ENCODE results near the gene HECTD4. TPM values are rescaled to one million over a fixed set of nuclear protein-coding genes. Genes with fewer than 3 reads are reported as not detected.

HECTD4 gene
- total RNA-seq, 4 donors from 2014 or later: 15.9 to 72.9 (median 45.2) TPM

GRCh38 chr12:112122823-112123690 lies 259.2 kb downstream of the HECTD4 start:
- no peak for DNase-seq
- Histone ChIP-seq H3K27ac (peak overlapping the region; percentile 66 to 71), H3K9me3 (no peaks in the 10 kb centered on the region), H3K4me3 (no peak overlapping the region), H3K27me3 (no peaks in the 10 kb centered on the region), H3K4me1 (peaks cover 0 to 15% of the 10 kb centered on the region in 2 donors), H3K36me3 (no peaks in the 10 kb centered on the region)
- intact Hi-C loops (cut with DNase I; ENCODE audit: low total_unique reads): no loop called here
- no peak for TF ChIP-seq POLR2A (IDR thresholded peaks at IDR 0.05)
- TF ChIP-seq, protein P1, sequence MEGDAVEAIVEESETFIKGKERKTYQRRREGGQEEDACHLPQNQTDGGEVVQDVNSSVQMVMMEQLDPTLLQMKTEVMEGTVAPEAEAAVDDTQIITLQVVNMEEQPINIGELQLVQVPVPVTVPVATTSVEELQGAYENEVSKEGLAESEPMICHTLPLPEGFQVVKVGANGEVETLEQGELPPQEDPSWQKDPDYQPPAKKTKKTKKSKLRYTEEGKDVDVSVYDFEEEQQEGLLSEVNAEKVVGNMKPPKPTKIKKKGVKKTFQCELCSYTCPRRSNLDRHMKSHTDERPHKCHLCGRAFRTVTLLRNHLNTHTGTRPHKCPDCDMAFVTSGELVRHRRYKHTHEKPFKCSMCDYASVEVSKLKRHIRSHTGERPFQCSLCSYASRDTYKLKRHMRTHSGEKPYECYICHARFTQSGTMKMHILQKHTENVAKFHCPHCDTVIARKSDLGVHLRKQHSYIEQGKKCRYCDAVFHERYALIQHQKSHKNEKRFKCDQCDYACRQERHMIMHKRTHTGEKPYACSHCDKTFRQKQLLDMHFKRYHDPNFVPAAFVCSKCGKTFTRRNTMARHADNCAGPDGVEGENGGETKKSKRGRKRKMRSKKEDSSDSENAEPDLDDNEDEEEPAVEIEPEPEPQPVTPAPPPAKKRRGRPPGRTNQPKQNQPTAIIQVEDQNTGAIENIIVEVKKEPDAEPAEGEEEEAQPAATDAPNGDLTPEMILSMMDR (IDR thresholded peaks at IDR 0.05): no peak

GRCh38 chr12:112121780-112122565 lies 260.3 kb downstream of the HECTD4 start:
- H3K4me1 ChIP-seq: peaks cover 0 to 15% of the 10 kb centered on the region in 2 donors
- intact Hi-C loops (cut with DNase I; ENCODE audit: low total_unique reads): no loop called here
- H3K4me3 ChIP-seq: no peak overlapping the region
- peak overlapping the region; percentile 66 to 71 for H3K27ac ChIP-seq
- peak; percentile 84 to 85 for DNase-seq
- H3K9me3 ChIP-seq: no peaks in the 10 kb centered on the region
- H3K27me3 ChIP-seq: no peaks in the 10 kb centered on the region
- no peaks in the 10 kb centered on the region for H3K36me3 ChIP-seq
- no peak for TF ChIP-seq POLR2A (IDR thresholded peaks at IDR 0.05)
- TF ChIP-seq, protein P1 (IDR thresholded peaks at IDR 0.05): no peak

DNA sequence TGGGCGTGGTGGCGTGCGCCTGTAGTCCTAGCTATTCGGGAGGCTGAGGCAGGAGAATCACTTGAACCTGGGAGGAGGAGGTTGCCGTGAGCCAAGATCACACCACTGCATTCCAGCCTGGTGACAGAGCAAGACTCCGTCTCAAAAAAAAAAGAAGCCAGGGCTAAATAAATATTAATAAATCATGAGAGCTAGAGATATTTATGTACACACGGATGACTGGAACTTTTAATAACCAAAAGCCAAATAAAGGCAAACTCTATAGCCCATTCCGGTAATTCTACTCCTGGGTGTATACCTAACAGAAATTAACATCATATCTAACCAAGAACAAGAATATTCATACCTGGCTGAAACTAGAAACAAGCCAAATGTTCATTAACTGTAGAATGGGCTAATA lies 264.5 kb downstream of the HECTD4 start:
- no peaks in the 10 kb centered on the region for H3K36me3 ChIP-seq
- no peaks in the 10 kb centered on the region for H3K9me3 ChIP-seq
- no peak for DNase-seq
- intact Hi-C loops (cut with DNase I; ENCODE audit: low total_unique reads): no loop called here
- H3K4me3 ChIP-seq: no peak overlapping the region
- no peaks in the 10 kb centered on the region for H3K27me3 ChIP-seq
- TF ChIP-seq, protein P1 (IDR thresholded peaks at IDR 0.05): no peak
- TF ChIP-seq POLR2A (IDR thresholded peaks at IDR 0.05): no peak
- no peak overlapping the region for H3K27ac ChIP-seq
- peaks cover 0 to 6% of the 10 kb centered on the region in 2 donors for H3K4me1 ChIP-seq

GRCh38 chr12:112116232-112117060 lies 265.8 kb downstream of the HECTD4 start:
- Histone ChIP-seq H3K36me3 (no peaks in the 10 kb centered on the region), H3K27ac (no peak overlapping the region), H3K9me3 (no peaks in the 10 kb centered on the region), H3K4me1 (no peaks in the 10 kb centered on the region), H3K4me3 (no peak overlapping the region), H3K27me3 (no peaks in the 10 kb centered on the region)
- TF ChIP-seq, protein P1 (IDR thresholded peaks at IDR 0.05): no peak
- TF ChIP-seq POLR2A (IDR thresholded peaks at IDR 0.05): no peak
- DNase-seq: peak in 1 of 2 donors; percentile 24
- intact Hi-C loops (cut with DNase I; ENCODE audit: low total_unique reads): no loop called here
